GM19463 (cell line): ENCODE measurements around the gene LILRB2.
"Not testable (repeated sequence)": the region's sequence is repeated elsewhere in the genome, so short reads cannot be mapped to it uniquely, and the experiment has no call there.

Experiments used
- ATAC-seq: cut with Tn5 transposase; IDR thresholded peaks from one replicate; pipeline ENCODE4 v1.9.1; 2021; ENCODE audit warnings: mild to moderate bottlenecking, moderate library complexity; ENCODE audit not compliant: unreplicated experiment

LILRB2 gene

GRCh38 chr19:54281007-54281728 lies at the start of gene LILRB2:
TSS of gene LILRB2 (minus strand) at chr19:54281110. CDS start at chr19:54280496, 614 bp downstream.
- ATAC-seq, result no peak

GRCh38 chr19:54329476-54330165 lies 48.7 kb upstream of the LILRB2 start:
- ATAC-seq, result no peak

GRCh38 chr19:54328781-54329180 lies 47.9 kb upstream of the LILRB2 start:
- not testable (repeated sequence) for ATAC-seq

GRCh38 chr19:54325631-54326030 lies 44.7 kb upstream of the LILRB2 start:
- no peak for ATAC-seq

GRCh38 chr19:54325194-54325621 lies 44.3 kb upstream of the LILRB2 start:
- no peak for ATAC-seq

GRCh38 chr19:54324071-54324470 lies 43.2 kb upstream of the LILRB2 start:
- no peak for ATAC-seq

GRCh38 chr19:54322934-54323333 lies 42.0 kb upstream of the LILRB2 start:
- not testable (repeated sequence) for ATAC-seq

- not testable (repeated sequence) for ATAC-seq
Observed at GRCh38 chr19:54322295-54322694, 41.4 kb upstream of the LILRB2 start.

GRCh38 chr19:54319892-54320670 lies 39.2 kb upstream of the LILRB2 start:
- no peak for ATAC-seq

- ATAC-seq, result no peak
Observed at GRCh38 chr19:54319049-54319448, 38.1 kb upstream of the LILRB2 start.

- no peak for ATAC-seq
Observed at GRCh38 chr19:54317965-54318240, 37.0 kb upstream of the LILRB2 start.

- no peak for ATAC-seq
Observed at GRCh38 chr19:54317108-54317964, 36.4 kb upstream of the LILRB2 start.

GRCh38 chr19:54316746-54317107 lies 35.8 kb upstream of the LILRB2 start:
- no peak for ATAC-seq

GRCh38 chr19:54315956-54316355 lies 35.0 kb upstream of the LILRB2 start:
- ATAC-seq, result no peak

GRCh38 chr19:54312436-54313377 lies 31.8 kb upstream of the LILRB2 start, which contains the start of gene LILRA5:
TSS of gene LILRA5 (minus strand) at chr19:54313166. CDS start at chr19:54313019, 147 bp downstream.
- ATAC-seq, result no peak

GRCh38 chr19:54312011-54312410 lies 31.1 kb upstream of the LILRB2 start:
- no peak for ATAC-seq

- ATAC-seq, result no peak
Observed at GRCh38 chr19:54311486-54311885, 30.6 kb upstream of the LILRB2 start.

- no peak for ATAC-seq
Observed at GRCh38 chr19:54310543-54310942, 29.6 kb upstream of the LILRB2 start.

- no peak for ATAC-seq
Observed at GRCh38 chr19:54309811-54310210, 28.9 kb upstream of the LILRB2 start.
